K562 (cell line): ENCODE data around the gene EPB41L3. TPM values are rescaled to one million over a fixed set of nuclear protein-coding genes. Genes with fewer than 3 reads are reported as not detected.

Experiments used
- ATAC-seq: fragments of 200-7000 bp; cut with Tn5 transposase; 3 replicates; pipeline ENCODE4 v1.9.1; 2020; ENCODE audit warnings: moderate library complexity
- BruUV-seq: library from RNA; stranded (reverse); fragments of 400-500 nt; replicated peaks from 2 replicates; lab custom pipeline; 2021; lab: Mats Ljungman, UMichigan
- CTCF ChIA-PET: fragments of 300-600 bp; formaldehyde crosslinking; extraction: SDS; loops from one replicate; lab custom pipeline; 2021; ENCODE audit warnings: low intra/inter-chr PET ratio; lab: Yijun Ruan, JAX
- POLR2A ChIA-PET: fragments of 300-600, 350-650 bp; sonication (Branson Sonifier 250); formaldehyde crosslinking; extraction: SDS; loops from one replicate; lab custom pipeline; 2021; ENCODE audit warnings: antibody characterized with exemption, inconsistent platforms; lab: Yijun Ruan, JAX
- DNase-seq, 4 experiments: peaks; one replicate each; pipeline versions ENCODE4 v3.0.0 to v3.0.0-alpha.2; 2011 to 2018; ENCODE audit warnings: low spot score in 3 of 4, mixed read lengths in 3 of 4; ENCODE audit errors: extremely low read depth in 1 of 4
- FAIRE-seq: peaks from 2 replicates; lab custom pipeline; 2011; peaks lifted over from hg19 to GRCh38; lab: Jason Lieb, UNC
- H2AFZ ChIP-seq: 2 replicates; pipeline ENCODE4 v1.6.0; 2011; ENCODE audit warnings: low read depth, low read length, control low read depth, inconsistent platforms
- H3K27ac ChIP-seq: fragments of 200-600 bp; 3 replicates; pipeline ENCODE4 v1.8.0; 2011; ENCODE audit warnings: low read depth, mild to moderate bottlenecking, control low read depth, inconsistent platforms, low read length, moderate library complexity, mixed read lengths; ENCODE audit errors: extremely low read depth
- H3K27me3 ChIP-seq, 2 experiments: fragments of 300-600 bp in 1 of 2; 2 replicates in 1 of 2; 3 replicates in 1 of 2; pipeline versions ENCODE4 v1.6.0 to v1.8.0; 2011; ENCODE audit warnings: inconsistent platforms in 2 of 2, low read length in 2 of 2, mild to moderate bottlenecking in 1 of 2, mixed read lengths in 1 of 2, moderate library complexity in 1 of 2; ENCODE audit not compliant: control insufficient read depth in 2 of 2, insufficient read depth in 2 of 2
- H3K36me3 ChIP-seq: fragments of 300-600 bp; 3 replicates; pipeline ENCODE4 v1.8.0; 2011; ENCODE audit warnings: mild to moderate bottlenecking, low read length, inconsistent platforms; ENCODE audit not compliant: control insufficient read depth, insufficient read depth
- H3K4me1 ChIP-seq, 2 experiments: fragments of 200-600 bp in 1 of 2; replicated peaks in 1 of 2; 2 replicates in 1 of 2; 3 replicates in 1 of 2; pipeline versions ENCODE4 v1.5.1 to v1.8.0; 2011; ENCODE audit warnings: inconsistent platforms in 2 of 2, low read length in 2 of 2, mild to moderate bottlenecking in 1 of 2, mixed read lengths in 1 of 2, moderate library complexity in 1 of 2; ENCODE audit not compliant: control insufficient read depth in 2 of 2, insufficient read depth in 2 of 2
- H3K4me2 ChIP-seq: 2 replicates; pipeline ENCODE4 v1.6.1; 2011; ENCODE audit warnings: low read length, control low read depth, inconsistent platforms, mixed read lengths; ENCODE audit not compliant: insufficient read depth
- H3K4me3 ChIP-seq: fragments of 200-600 bp; sonication (generic), shearing (Covaris generic); 2 replicates; pipeline ENCODE4 v1.5.1; 2016; ENCODE audit warnings: control low read depth, inconsistent platforms
- H3K79me2 ChIP-seq: fragments of 200-600 bp; 3 replicates; pipeline ENCODE4 v1.8.0; 2011; ENCODE audit warnings: low read length, inconsistent platforms; ENCODE audit not compliant: control insufficient read depth, insufficient read depth
- H3K9ac ChIP-seq, 2 experiments: 2 replicates each; pipeline versions ENCODE4 v1.6.0 to v1.6.1; 2011; ENCODE audit warnings: low read depth in 2 of 2, low read length in 2 of 2, control low read depth in 1 of 2, inconsistent platforms in 1 of 2, mild to moderate bottlenecking in 1 of 2, mixed read lengths in 1 of 2; ENCODE audit not compliant: insufficient read depth in 1 of 2
- H3K9me1 ChIP-seq: one replicate; pipeline ENCODE4 v1.6.0; 2011; ENCODE audit warnings: inconsistent platforms, mild to moderate bottlenecking, low read length, moderate library complexity; ENCODE audit not compliant: control insufficient read depth, insufficient read depth
- H3K9me3 ChIP-seq: replicated peaks from 2 replicates; pipeline ENCODE4 v1.5.1; 2011; ENCODE audit warnings: low read depth, low read length, inconsistent platforms; ENCODE audit not compliant: control insufficient read depth, insufficient read depth
- H4K20me1 ChIP-seq: replicated peaks from 2 replicates; pipeline ENCODE4 v1.6.1; 2011; ENCODE audit warnings: low read length, inconsistent platforms, mixed read lengths; ENCODE audit not compliant: control insufficient read depth, insufficient read depth
- HNRNPUL1 ChIP-seq: fragments of 200-400 bp; formaldehyde crosslinking; IDR thresholded peaks from 2 replicates; pipeline ENCODE4 v1.6.1; 2017; ENCODE audit warnings: low read length
- KLF10 ChIP-seq: fragments of 250-450 bp; sonication (Bioruptor Pico); IDR thresholded peaks from 2 replicates; pipeline ENCODE4 v1.6.1; 2021; ENCODE audit warnings: matching md5 sums
- SRSF3 ChIP-seq: fragments of 200-400 bp; formaldehyde crosslinking; IDR thresholded peaks from 2 replicates; pipeline ENCODE4 v1.6.1; 2016; ENCODE audit warnings: mild to moderate bottlenecking, low read length, moderate library complexity; ENCODE audit not compliant: insufficient read depth
- TAF7 ChIP-seq: fragments of 450-650 bp; IDR thresholded peaks from 2 replicates; pipeline ENCODE4 v1.6.1; 2016; ENCODE audit warnings: missing genetic modification characterization, missing compliant biosample characterization
- THRAP3 ChIP-seq: fragments of 450-650 bp; IDR thresholded peaks from 2 replicates; pipeline ENCODE4 v1.6.1; 2016; ENCODE audit warnings: mild to moderate bottlenecking, inconsistent platforms, borderline replicate concordance
- ZBTB17 ChIP-seq: fragments of 450-650 bp; formaldehyde crosslinking; IDR thresholded peaks from 2 replicates; pipeline ENCODE4 v1.4.0; 2020; ENCODE audit warnings: mild to moderate bottlenecking
- ZFX ChIP-seq: sonication (generic); formaldehyde crosslinking; IDR thresholded peaks from 2 replicates; pipeline ENCODE4 v1.8.0; 2022; ENCODE audit warnings: mild to moderate bottlenecking, missing genetic modification reagents, moderate library complexity
- WGBS: fragments of 100-300 bp; shearing (Covaris generic); methylation state at CpG from one replicate; pipeline ENCODE4 v1.1.6; 2016; ENCODE audit warnings: low coverage, mixed read lengths; ENCODE audit not compliant: insufficient coverage; ENCODE audit errors: missing lambda C conversion rate; 5-methylcytosine and 5-hydroxymethylcytosine counted together
- in situ Hi-C: fragments of 300-500 bp; cut with MboI; formaldehyde crosslinking; loops from 4 replicates; pipeline ENCODE4 v1.15.0; 2018; ENCODE audit warnings: inconsistent platforms, mixed read lengths
- intact Hi-C: fragments of 100-400 bp; cut with micrococcal nuclease; formaldehyde crosslinking; loops from 2 replicates; pipeline ENCODE4 v1.14.2; 2022
- polyA plus RNA-seq, 8 experiments: library from polyadenylated mRNA; depleted of rRNA in 4 of 8; stranded (reverse) in 5 of 8; unstranded in 3 of 8; fragments of >200 nt; fragmentation: Nextera tagmentation in 2 of 8; fragmentation: Illumina TruSeq in 1 of 8; extraction: Ambion mirVana in 2 of 8; extraction: Trizol in 1 of 8; gene quantifications; 2 replicates each; pipeline versions ENCODE4 v1.2.1 to v1.2.3, GENCODE V29; 2011 to 2014; ENCODE audit warnings: inconsistent platforms in 1 of 8, missing spikeins in 1 of 8
- total RNA-seq, 7 experiments: library from RNA; depleted of rRNA in 6 of 7; stranded (reverse); fragments of >200 nt in 6 of 7; fragmentation: Illumina TruSeq in 2 of 7; extraction: Trizol in 2 of 7; gene quantifications; 2 replicates each; pipeline versions ENCODE4 v1.2.1 to v1.2.3, GENCODE V29; 2011 to 2021; ENCODE audit warnings: low replicate concordance in 1 of 7
- TF ChIP-seq, protein P1 (sequence below): fragments of 250-450 bp; sonication (Bioruptor Pico); IDR thresholded peaks from 2 replicates; pipeline ENCODE4 v1.5.0; 2021
- TF ChIP-seq, protein P2 (sequence below): fragments of 200-800 bp; sonication (Bioruptor generic); IDR thresholded peaks from 2 replicates; pipeline ENCODE4 v1.6.1; 2017; ENCODE audit warnings: missing genetic modification characterization, missing compliant biosample characterization
- TF ChIP-seq, protein P3 (sequence below): fragments of 250-450 bp; sonication (Bioruptor Pico); IDR thresholded peaks from 2 replicates; pipeline ENCODE4 v1.5.0; 2021; ENCODE audit warnings: mild to moderate bottlenecking, moderate library complexity
- TF ChIP-seq, protein P4 (sequence below): fragments of 250-450 bp; sonication (Bioruptor Pico); IDR thresholded peaks from 2 replicates; pipeline ENCODE4 v1.9.0; 2021; ENCODE audit warnings: mild to moderate bottlenecking, inconsistent platforms
- TF ChIP-seq, protein P5 (sequence below): fragments of 450-650 bp; IDR thresholded peaks from 2 replicates; pipeline ENCODE4 v1.7.0; 2016; ENCODE audit warnings: borderline replicate concordance

Gene EPB41L3
- total and polyA plus RNA-seq, 9 of the 15 experiments (the other 6 are each of a cell fraction or from before 2014, with no cell fraction given): 0.44 to 0.49 TPM; not detected in 7

DNA sequence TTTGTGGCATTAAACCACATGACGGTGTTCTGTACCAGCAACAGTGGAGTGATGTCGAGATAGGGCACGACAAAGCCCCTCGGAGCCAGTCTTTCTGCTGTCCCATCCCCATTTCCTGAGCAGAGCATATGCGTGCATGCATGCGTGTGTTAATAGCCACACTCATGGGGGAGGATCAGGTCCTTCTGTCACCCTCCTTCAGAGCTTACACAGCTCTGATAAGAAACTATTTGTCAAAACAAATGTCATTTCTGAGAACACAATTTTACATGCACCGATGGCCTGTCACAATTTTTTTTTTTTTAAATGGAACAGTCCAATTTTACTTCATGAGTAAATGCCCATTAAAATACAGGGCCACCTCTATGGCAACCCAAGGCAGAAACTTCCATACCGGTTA lies 152.4 kb downstream of the EPB41L3 start:
- in situ Hi-C loops (no loop called here), intact Hi-C loops (no loop called here)
- Histone ChIP-seq H3K27me3 (no peaks in the 10 kb centered on the region), H3K9me3 (no peaks in the 10 kb centered on the region), H3K9me1 (no peaks in the 10 kb centered on the region), H3K27ac (no peak overlapping the region), H4K20me1 (no peaks in the 10 kb centered on the region), H3K9ac (no peak overlapping the region), H2AFZ (no peak overlapping the region), H3K4me1 (no peaks in the 10 kb centered on the region), H3K4me2 (no peak overlapping the region), H3K4me3 (no peak overlapping the region), H3K36me3 (no peaks in the 10 kb centered on the region), H3K79me2 (no peaks in the 10 kb centered on the region)
- FAIRE-seq (no peak), ATAC-seq (no peak), DNase-seq (no peak)
- WGBS: 0% methylated on average over 8 of the region's 8 CpGs
- ChIA-PET CTCF (no interaction called here), POLR2A (interaction anchor here (0.6 kb wide), 1 partner anchor 243 kb away, joined by 3 read pairs; no protein-coding TSS in a partner anchor)
- no TSS peak for BruUV-seq
- no peak for TF ChIP-seq SRSF3
- no peak for TF ChIP-seq KLF10 (CRISPR knock-in tag)
- TF ChIP-seq, protein P1, sequence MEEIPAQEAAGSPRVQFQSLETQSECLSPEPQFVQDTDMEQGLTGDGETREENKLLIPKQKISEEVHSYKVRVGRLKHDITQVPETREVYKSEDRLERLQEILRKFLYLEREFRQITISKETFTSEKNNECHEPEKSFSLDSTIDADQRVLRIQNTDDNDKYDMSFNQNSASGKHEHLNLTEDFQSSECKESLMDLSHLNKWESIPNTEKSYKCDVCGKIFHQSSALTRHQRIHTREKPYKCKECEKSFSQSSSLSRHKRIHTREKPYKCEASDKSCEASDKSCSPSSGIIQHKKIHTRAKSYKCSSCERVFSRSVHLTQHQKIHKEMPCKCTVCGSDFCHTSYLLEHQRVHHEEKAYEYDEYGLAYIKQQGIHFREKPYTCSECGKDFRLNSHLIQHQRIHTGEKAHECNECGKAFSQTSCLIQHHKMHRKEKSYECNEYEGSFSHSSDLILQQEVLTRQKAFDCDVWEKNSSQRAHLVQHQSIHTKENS (CRISPR knock-in tag): no peak
- no peak for TF ChIP-seq THRAP3
- TF ChIP-seq, protein P2, sequence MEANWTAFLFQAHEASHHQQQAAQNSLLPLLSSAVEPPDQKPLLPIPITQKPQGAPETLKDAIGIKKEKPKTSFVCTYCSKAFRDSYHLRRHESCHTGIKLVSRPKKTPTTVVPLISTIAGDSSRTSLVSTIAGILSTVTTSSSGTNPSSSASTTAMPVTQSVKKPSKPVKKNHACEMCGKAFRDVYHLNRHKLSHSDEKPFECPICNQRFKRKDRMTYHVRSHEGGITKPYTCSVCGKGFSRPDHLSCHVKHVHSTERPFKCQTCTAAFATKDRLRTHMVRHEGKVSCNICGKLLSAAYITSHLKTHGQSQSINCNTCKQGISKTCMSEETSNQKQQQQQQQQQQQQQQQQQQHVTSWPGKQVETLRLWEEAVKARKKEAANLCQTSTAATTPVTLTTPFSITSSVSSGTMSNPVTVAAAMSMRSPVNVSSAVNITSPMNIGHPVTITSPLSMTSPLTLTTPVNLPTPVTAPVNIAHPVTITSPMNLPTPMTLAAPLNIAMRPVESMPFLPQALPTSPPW (CRISPR knock-in tag): no peak
- TF ChIP-seq ZBTB17 (CRISPR knock-in tag): no peak
- TF ChIP-seq, protein P3, sequence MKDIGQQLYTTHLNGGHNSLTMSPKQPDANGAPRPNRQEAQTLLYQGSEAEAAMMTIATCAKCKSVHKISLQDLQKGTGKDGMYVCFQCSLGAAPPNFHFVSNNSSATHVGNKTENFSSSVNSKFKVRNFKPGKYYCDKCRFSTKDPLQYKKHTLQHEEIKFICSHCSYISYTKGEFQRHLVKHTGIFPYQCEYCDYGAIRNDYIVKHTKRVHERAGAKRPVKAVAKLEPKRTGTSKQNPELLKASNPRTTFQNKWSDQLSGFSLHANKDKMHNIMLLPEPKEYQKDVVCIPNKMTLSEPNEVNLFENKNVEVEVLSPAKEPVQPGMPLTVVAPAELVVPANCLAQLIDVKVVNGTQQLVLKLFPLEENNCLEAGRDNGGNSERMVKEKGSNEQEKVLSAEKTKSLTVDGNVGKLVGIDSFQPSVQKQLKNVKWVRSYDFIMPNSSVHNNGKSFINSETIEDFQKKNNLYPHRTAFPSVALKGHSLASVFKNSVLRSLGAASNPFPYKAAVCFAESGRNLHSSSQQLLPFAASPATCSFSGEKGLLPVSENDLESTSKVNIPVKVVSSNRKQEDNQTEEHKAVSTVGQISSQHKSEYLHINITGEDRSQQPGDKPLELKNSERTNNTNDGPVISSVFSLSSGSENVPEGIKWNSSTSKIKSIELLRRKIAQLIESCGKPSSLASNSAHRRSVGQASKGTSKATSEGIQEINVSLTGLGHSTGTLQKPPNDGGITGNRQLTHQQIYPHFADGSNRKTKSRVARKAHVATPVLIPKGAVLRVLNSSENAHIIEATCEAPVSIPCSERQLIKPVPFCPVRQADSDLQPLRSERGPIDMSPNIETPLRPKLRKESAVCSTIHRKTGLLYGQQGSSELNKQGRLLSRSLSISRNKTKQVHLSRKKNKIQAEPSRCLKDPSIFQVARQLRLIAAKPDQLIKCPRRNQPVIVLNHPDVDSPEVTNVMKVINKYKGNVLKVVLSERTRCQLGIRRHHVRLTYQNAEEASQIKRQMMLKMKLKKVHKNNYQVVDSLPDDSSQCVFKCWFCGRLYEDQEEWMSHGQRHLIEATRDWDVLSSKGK: no peak
- TF ChIP-seq ZFX: no peak
- TF ChIP-seq, protein P4, sequence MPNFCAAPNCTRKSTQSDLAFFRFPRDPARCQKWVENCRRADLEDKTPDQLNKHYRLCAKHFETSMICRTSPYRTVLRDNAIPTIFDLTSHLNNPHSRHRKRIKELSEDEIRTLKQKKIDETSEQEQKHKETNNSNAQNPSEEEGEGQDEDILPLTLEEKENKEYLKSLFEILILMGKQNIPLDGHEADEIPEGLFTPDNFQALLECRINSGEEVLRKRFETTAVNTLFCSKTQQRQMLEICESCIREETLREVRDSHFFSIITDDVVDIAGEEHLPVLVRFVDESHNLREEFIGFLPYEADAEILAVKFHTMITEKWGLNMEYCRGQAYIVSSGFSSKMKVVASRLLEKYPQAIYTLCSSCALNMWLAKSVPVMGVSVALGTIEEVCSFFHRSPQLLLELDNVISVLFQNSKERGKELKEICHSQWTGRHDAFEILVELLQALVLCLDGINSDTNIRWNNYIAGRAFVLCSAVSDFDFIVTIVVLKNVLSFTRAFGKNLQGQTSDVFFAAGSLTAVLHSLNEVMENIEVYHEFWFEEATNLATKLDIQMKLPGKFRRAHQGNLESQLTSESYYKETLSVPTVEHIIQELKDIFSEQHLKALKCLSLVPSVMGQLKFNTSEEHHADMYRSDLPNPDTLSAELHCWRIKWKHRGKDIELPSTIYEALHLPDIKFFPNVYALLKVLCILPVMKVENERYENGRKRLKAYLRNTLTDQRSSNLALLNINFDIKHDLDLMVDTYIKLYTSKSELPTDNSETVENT (CRISPR knock-in tag): no peak
- no peak for TF ChIP-seq TAF7 (tag)
- TF ChIP-seq, protein P5, sequence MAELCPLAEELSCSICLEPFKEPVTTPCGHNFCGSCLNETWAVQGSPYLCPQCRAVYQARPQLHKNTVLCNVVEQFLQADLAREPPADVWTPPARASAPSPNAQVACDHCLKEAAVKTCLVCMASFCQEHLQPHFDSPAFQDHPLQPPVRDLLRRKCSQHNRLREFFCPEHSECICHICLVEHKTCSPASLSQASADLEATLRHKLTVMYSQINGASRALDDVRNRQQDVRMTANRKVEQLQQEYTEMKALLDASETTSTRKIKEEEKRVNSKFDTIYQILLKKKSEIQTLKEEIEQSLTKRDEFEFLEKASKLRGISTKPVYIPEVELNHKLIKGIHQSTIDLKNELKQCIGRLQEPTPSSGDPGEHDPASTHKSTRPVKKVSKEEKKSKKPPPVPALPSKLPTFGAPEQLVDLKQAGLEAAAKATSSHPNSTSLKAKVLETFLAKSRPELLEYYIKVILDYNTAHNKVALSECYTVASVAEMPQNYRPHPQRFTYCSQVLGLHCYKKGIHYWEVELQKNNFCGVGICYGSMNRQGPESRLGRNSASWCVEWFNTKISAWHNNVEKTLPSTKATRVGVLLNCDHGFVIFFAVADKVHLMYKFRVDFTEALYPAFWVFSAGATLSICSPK: no peak
- no peak for TF ChIP-seq HNRNPUL1
